RCC 7860 (cell line): Measurements from ENCODE around the gene PPP2R3B.
"Not testable (repeated sequence)": the region's sequence is repeated elsewhere in the genome, so short reads cannot be mapped to it uniquely, and the experiment has no call there.

Source experiments
- DNase-seq: peaks from one replicate; pipeline ENCODE4 v3.0.0-alpha.2; 2015; ENCODE audit warnings: low spot score
- FAIRE-seq: peaks from 2 replicates; lab custom pipeline; 2012; peaks lifted over from hg19 to GRCh38; lab: Jason Lieb, UNC

Gene PPP2R3B

DNA sequence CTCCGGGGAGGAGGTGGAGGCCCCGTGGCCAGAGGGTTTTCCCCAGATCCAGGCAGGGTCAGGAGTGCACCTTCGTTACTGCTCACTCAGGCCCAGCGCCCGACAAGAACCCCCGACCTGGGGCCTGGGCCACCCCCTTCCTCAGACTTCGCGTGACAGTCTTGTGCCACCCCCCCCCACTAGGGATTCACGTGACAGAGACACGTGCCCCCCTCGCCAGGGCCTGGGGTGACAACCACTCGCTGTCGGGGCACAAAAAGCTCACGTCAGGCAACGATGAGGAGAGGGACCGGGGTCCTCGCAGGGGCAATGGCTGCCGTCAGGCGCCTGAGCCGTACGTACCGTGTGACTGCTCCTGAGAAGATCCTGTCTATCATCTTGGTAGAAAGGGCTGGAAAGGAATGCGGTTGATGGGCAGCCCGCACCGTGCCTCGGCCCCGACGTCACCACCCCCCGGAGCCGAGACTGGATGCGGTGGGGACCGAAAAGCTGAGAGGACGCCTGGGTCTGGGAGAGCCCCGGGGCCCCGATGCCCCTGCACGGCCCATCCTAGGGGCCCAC lies 45.1 kb downstream of the PPP2R3B start:
- FAIRE-seq, result no peak
- no peak for DNase-seq

DNA sequence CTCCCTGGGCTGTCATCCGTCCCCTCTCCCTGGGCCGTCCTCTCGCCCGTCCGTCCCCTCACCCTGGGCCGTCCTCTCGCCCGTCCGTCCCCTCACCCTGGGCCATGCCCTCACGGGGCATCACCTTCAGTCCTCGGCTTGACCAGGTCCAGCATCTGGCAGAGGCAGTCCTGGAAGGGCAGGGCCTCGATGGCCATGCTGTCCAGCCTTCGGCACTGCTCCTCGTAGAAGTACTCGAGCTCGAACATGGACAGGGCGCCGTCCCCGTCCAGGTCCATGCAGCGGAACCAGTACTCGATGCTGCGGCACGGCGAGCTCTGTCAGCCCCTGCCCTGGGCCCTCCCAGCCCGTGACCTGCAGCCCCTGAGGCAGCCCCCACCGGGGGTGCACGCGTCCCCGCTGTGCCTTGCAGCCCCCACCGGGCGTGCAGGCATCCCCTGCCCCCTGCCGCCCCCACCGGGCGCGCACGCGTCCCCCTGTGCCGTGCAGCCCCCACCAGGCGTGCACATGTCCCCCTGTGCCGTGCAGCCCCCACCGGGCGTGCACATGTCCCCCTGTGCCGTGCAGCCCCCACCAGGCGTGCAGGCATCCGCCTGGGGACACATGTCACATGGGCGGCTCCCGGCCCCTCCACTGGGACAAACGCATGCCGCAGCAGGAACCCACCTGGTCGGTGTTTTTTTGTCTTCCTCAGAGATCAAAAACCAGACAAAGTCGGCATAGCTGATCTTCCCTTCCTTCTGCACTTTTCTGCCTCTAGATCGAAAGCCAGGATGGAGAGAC lies 45.9 kb downstream of the PPP2R3B start:
- DNase-seq (no peak), FAIRE-seq (no peak)

DNA sequence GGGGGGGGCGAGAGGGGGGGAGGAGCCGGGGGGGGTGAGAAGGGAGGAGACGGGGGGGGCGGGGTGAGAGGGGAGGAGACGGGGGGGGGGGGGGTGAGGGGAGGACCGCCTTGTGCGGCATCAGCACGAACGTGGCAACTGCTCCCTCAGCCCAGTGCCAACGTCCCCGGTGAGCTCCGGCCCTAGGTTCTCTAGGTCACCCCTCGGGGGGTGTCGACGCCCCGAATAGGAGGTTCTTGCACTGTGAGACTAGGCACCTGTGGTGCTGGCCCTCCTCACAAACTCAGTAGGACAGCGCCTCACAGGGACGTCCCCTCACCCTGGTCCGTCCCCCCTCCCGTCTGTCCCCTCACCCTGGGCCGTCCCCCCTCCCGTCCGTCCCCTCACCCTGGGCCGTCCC lies 46.6 kb downstream of the PPP2R3B start:
- DNase-seq (no peak), FAIRE-seq (no peak)

DNA sequence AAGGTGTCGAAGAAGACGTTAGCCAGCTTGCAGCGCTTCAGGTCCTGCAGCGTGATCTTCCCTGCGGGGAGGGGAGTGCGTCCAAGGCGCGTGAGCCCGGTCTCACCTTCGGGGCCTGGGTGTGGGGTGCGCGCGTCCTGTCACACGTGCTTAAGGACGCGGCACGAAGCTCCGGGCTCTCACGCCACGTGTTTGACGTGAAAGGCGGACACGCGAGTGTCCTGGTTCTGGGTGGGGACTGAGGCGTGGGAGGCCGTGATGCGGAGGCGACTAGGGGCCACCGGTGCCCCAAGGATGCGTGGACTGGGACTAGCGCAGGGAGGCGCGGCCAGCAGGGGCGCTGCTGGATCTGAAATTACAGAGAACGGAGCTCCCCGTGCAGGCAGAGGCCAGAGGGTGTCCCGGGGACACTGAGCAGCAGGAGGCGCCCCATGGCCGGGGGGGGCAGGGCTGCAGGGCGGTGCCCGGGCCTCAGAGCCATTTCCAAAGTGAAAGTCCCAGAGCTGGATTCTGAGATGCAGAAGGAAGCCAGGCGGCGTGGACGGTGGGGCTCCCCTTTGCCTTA lies 47.8 kb downstream of the PPP2R3B start:
- DNase-seq (no peak), FAIRE-seq (no peak)

DNA sequence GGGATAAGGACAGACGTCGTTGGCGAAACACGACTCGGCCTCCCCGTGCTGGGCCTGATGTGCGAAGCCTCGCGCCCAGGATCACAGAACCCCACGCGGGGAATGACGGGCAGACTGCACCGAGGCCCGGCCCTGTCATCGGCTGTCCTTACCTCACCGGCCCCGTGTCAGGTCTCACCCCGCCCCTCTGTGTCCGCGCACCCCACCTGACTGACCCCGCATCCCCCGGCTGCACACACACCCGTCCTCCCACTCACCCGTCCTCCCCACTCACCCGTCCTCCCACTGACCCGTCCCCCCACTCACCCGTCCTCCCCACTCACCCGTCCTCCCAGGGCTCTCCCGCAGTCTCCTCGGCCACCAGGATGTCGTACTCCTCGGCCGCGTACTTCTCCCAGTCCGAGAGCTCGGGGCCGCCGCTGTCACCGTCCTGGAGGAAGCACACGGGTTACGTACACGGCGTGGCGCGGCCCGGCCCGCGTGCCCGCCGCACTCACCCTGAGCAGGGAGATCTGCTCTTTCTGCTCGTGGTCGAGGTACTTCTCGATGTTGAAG lies 48.3 kb downstream of the PPP2R3B start:
- DNase-seq (no peak), FAIRE-seq (no peak)

DNA sequence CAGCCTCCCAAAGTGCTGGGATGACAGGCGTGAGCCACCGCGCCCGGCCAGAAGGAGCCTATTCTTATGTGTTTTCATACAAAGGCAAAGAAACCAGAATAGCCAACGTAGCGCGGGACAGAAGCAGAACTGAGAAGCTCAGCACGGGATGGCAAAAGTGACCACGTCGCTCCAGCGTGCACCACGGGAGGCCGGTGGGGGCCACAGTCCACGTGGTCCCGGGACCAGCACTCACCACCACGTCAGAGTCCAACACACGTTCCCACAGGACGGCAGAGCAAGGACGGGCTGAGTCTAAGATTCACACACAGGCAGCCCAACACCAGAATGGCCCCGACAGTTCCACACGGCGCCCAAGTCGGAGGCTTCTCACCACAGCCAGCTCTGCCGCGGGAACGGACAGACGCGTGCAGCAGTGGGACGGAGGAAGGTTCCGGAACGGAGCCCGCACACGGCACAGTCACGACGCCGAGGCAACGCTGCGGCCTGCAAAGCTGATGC lies 49.3 kb downstream of the PPP2R3B start:
- DNase-seq (no peak), FAIRE-seq (no peak)

DNA sequence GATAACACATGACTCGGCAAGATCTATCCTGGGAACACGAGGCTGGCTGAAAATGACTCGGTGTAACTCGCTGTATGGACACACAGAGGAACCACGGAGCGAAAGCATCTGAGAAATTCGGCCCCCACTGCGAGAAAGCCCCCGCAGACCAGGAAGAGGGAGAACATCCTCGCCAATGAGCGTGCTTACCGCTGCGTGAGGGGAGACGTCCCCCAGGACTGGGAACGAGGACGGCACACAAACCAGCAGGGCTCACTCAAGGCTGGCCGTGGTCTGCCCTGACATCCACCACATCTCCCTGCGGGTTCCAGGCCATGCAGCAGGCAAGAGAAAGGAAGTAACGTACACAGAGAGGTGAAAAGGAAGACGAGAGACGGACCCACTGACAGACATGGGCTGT lies 50.5 kb downstream of the PPP2R3B start:
- no peak for DNase-seq
- FAIRE-seq, result no peak

DNA sequence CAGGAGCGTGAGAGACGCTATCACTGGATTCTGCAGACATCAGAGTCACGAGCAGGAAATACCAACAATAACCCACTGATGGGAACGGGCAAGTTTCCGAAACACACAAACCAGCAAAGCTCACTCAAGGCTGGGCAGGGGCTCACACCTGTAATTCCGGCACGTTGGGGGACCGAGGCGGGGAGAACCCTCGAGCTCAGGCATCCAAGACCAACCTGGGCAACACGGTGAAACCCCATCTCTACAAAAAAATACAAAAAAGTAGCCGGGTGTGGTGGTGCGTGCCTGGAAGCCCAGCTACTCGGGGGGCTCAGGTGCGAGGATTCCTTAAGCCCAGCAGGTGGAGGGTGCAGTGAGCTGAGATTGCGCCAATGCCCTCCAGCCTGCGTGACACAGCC lies 51.0 kb downstream of the PPP2R3B start:
- FAIRE-seq (no peak), DNase-seq (no peak)

DNA sequence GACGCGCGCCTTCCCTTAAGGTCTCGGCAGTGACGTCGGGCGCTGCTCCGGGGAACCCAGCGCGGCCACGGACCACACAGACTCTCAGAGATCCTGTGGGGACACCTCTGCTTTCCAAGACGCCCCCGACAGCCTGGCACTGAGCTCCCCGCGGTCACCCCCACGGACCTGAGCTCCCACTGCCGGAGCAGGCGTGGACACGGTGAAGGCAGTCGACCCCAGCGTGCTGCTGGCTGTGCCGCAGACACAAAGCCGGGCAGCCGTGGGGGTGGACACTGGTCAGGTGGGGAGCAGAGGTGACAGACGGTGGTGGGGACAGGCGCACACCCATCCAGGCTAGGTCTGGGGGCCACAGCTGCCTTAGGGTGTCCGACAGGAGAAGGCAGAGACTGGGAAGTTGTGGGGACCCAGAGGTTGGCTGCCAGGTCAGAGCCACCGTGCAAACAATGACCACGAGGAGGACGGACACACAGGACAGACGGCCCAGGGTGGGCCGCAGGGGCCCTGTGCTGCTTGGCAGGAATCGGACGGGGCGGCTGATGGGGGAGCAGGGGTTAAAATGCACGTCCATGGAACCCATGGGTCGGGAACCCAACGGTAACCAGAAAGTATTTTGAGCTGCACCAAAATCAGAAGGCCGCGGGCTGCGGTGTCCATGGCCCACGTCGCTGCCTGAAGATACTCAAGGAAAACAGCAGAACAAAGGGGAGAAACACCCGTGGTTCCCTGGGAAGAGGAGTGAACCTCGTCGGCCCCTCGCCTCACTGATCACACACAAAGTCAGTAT lies 51.5 kb downstream of the PPP2R3B start:
- DNase-seq (no peak), FAIRE-seq (no peak)

DNA sequence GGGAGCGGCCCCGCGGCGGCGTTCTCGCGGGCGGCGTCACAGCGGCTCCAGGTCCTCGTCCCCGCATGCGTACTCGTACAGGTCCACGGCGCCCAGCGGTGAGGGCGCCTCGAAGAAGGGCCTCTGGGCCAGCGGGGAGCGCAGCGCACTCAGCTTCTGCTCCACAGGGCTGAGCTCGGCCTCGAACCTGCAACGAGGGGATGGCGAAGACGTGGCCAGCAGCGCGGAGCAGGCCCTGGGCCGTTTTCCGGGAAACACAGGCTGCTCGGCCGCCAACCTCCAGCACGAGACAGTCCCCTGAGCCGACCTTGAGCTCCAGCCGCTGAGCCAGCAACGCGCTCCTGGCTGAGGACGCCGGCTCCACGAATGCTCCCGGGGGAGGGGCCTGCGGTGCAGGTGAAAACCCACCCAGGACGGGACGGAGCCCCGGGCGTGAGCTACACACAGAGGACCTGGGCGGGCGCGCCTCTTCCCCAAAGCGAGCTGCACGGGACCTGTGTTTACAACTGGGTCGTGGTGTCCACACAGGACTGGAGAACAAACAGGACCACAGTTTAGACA lies 52.3 kb downstream of the PPP2R3B start:
- no peak for FAIRE-seq
- DNase-seq, result no peak

DNA sequence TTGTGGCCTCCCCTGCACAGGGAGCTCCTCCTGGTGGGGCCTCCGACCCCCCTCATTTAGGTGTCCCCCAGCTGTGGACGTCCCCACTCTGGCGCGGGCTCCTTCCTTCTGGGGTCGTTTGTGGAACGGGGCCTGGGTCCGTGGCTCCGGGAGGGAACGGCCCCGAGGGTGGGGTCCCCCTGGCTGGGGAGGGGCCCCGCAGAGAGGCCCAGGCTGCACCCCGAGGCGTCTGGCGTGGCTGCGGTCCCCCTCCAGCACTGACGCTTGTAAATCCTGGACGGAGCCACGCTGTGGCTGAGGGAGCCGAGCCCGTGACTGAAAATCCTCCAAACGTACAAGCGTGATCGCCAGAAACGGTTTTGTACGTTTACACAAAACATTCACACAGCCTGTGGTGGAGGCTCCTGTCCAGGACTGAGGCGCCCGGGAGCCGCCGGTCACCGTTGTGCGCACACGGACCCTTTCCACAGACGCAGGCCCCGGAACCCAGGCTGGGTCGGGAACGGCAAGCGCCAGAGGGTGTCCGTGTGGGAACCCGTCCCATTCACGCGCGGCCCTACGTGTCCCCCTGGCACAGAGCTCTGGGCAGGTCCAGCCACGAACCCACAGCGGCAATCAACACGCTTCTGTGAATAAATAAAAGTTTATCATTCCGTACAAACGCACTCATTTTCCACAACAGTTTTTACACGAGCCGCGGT lies 52.9 kb downstream of the PPP2R3B start:
- DNase-seq, result no peak
- FAIRE-seq, result no peak

DNA sequence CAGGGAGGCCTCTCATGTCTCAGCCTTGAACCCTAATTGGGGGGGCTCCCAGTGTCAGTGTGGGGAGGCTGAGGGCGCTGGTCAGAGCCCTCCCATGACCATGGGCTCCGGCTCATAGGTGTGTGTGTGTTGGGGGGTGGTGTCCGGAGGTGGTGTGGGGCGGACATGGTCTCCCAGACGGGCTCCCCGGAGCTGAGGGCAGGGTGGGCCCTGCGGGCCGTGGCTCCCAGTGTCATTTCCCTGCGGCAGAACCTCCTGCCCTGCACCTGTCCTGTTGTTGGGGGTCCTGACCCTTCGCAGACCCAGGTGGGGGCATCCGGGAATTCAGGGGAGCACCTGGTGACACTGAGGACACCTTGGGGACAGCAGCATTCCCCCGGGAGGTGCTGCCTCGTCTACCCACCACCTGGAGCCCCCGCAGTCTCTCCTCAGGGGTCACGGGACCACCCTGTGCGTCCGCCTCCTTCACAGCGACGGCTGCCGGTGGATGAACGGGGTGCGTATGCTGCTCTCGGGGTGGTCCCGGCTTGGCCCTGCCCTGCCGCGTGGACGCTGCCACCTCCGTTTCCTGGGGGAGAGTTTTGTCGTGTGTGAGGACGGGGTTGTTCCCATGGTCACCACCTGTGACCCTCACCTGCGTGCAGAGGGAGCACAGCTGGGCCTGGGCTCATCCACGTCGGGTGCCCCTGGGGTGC lies 53.6 kb downstream of the PPP2R3B start:
- DNase-seq, result no peak
- FAIRE-seq, result no peak

DNA sequence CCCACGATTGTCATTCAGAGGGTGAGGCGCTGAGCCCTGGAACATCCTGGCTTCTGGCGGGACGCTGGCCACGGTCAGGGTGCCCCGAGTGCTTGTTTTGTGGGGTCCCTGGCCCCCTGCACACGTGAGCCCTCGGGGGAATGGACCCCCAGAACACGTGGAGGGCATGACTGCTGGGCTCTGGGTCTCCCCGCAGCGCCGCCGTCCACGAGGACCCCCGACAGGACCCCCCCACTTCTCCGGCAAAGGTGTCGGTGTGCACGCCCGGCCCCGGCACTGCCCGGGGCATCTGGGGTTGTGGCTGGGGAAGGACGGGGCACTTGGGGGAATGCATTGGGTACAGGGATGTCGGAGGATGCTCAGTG lies 54.2 kb downstream of the PPP2R3B start:
- DNase-seq (no peak), FAIRE-seq (no peak)

DNA sequence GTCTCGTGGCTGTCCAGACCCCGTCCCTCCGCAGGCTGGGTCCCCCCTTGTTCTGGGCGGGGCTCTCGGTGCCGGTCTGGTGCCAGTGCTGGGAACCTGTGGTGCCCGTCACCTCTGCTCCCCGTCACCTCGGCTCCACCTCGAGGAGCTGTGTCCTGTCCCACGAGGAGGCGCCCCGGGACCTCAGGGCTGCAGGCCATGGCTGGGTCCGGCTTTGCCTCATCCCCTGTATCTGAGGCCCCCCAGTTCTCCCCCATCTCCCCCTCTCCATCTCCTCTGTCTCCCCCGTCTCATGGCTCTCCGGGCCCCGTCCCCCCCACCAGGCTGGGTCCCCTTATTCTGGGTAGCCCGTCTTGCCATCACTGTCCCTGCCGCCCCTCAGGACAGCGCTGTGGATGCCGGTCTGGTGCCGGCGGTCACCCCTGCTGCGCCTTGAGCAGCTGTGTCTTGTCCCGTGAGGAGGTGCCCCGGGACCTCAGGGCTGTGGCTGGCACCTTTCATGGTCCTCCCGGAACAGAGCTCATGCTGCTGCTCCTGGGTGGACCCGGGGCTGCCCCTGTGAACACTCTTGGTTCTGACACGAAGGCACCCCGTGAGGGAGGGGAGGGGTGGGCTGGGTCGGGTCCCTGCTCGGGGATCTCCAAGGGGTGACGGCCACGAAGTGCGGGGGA lies 54.7 kb downstream of the PPP2R3B start:
- no peak for FAIRE-seq
- no peak for DNase-seq

DNA sequence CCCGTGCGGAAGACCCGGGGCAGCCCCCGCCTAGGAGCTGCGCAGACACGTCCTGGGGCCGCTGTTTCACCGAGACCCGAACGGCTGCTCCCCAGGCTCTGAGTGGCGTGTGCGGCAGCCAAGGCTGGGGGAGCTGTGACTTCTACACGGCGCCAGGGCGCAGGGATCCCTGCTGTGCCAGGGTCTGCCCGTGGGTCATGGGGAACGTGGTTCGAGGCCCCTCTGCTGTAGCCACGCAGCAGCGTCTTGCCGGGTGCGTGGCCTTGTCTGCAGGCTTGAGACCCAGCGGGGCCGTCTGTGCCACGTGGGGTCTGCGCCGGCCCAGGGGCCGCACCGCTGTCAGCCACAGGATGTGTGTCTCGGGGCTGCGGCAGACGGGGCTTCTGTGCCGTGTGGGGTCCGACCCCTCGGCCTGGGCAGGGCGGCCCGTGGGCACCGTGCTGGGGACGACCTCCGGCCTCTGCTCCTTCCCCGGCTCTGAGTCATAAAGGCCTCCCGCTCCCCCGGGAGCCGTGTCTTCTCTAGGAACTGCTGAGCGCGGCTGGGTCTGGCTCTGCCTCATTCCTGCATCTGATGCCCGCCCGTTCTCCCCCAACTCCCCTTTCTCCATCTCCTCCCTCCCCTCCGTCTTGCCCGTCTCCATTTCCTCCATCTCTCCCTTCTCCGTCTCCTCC lies 55.4 kb downstream of the PPP2R3B start:
- DNase-seq (no peak), FAIRE-seq (no peak)

DNA sequence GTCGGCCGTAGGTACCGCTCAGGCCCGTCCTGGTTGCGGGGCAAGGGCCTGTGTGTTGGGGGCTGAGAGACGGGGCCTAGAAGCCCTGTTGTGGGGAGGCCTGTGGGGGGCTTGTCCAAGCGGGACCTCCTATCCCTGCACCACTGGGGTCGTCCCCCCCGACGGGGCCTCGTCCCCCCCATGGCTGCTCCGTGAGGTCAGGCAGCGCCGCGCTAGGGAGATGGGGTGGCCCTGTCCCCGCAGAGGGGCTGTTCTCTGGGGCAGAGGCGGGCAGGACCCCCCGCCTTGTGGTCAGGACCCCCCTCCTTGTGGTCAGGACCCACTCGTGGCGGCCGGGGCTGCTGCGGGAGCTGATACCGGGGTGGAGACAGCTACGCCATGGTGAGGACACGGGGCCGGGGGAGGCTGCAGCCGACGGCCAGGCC lies 56.0 kb downstream of the PPP2R3B start:
- FAIRE-seq (no peak), DNase-seq (no peak)

DNA sequence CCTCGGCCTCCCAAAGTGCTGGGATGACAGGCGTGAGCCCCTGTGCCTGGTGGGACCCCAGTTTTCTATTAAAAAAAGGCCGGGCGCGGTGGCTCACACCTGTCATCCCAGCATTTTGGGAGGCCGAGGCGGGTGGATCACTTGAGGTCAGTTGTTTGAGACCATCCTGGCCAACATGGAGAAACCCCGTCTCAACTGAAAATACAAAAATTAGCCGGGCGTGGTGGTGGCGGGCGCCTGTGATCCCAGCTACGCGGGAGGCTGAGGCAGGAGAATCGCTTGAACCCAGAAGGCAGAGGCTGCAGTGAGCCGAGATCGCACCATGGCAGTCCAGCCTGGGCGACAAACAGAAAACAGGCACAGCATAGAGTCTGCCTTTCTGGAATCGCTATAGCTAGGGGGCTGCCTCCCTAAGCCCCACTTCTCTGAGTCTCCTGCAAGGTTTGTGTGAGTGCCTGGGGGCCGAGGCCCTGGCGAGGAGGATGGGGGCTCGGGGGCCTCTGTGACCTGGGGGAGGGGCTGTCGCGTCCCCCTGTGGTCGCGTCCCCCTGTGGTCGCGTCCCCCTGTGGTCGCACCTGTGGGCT lies 56.5 kb downstream of the PPP2R3B start:
- DNase-seq, FAIRE-seq: not testable (repeated sequence)

DNA sequence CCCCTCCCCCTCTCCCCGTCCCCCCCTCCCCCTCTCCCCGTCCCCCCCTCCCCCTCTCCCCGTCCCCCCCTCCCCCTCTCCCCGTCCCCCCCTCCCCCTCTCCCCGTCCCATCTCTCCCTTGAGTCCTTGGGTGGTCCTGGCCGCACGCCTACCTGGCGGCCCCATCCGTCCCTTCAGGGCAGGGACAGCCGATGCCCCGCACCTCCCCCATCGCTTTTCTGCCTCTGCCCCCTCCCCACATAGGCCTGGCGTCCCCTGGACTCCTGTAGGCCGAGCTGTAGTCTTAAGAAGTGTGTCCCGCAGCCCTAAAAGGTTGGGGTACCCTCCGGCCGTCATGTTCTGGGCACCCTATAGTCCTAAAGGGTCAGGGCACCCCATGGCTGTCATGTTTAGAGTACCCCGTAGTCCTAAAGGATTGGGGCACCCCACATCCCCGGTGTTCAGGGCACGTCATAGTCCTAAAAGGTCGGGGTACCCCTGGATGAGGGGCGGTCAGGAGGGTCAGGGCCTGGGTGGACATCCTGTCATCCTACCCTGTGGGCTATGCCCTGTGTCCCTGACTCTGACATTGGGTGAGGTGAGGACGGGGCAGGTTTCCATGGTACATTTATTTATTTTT lies 57.3 kb downstream of the PPP2R3B start:
- DNase-seq (no peak), FAIRE-seq (no peak)
